ENCODE measurements around the gene ATAD3B. TPM values are rescaled to one million over a fixed set of nuclear protein-coding genes. Genes with fewer than 3 reads are reported as not detected.

Gene ATAD3B
- total and polyA plus RNA-seq, 2 donors (not counting 3 experiments of a cell fraction or from before 2014, with no cell fraction given) = 20.5 to 48.2 TPM

DNA sequence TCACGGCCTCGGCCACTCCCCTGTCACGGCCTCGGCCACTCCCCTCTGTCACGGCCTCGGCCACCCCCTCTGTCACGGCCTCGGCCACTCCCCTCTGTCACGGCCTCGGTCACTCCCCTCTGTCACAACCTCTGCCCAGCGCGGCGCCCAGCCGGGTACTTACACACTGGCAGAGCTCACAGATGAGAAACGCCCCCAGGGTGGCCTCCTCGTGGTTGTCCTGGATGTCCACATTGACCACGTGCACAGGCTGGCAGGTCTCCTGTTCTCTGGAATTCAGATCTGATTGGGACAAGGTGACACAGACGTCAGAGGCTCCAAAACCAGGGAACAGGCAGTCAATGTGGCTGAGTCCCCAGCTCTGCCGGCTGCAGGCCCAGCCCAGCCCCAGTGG lies 72.1 kb downstream of the ATAD3B start:
- Histone ChIP-seq H3K4me2 (ENCODE audit: insufficient read depth, low read length) (no peak overlapping the region), H3K27ac (ENCODE audit: insufficient read depth, low read depth, low read length) (no peak overlapping the region), H3K79me2 (ENCODE audit: control insufficient read depth, insufficient read depth, low read length) (peaks cover 8% of the 10 kb centered on the region), H3K27me3 (ENCODE audit: control insufficient read depth in 2 of 2, insufficient read depth in 2 of 2, low read length in 2 of 2) (no peaks in the 10 kb centered on the region), H3K4me3 (replicated peaks in 1 of 3; ENCODE audit: insufficient read depth in 1 of 3, low read depth in 1 of 3, low read length in 3 of 3) (no peak overlapping the region), H3K4me1 (ENCODE audit: control insufficient read depth, extremely low read depth, insufficient read depth, low read length) (peaks cover 14% of the 10 kb centered on the region), H3K9ac (replicated peaks; ENCODE audit: extremely low read depth, insufficient read depth, low read length) (no peak overlapping the region), H2AFZ (ENCODE audit: low read depth, low read length) (no peak overlapping the region), H3K9me1 (replicated peaks; ENCODE audit: control insufficient read depth, extremely low read depth, insufficient read depth, low read length) (no peaks in the 10 kb centered on the region), H3K36me3 (ENCODE audit: control insufficient read depth in 2 of 2, extremely low read depth in 1 of 2, insufficient read depth in 2 of 2, low read length in 2 of 2) (peaks cover 0 to 8% of the 10 kb centered on the region in 2 experiments), H3K9me3 (replicated peaks; ENCODE audit: control insufficient read depth, insufficient read depth, low read length) (no peaks in the 10 kb centered on the region), H4K20me1 (replicated peaks; ENCODE audit: control insufficient read depth, extremely low read depth, insufficient read depth, low read length) (no peaks in the 10 kb centered on the region)
- CTCF ChIA-PET = no interaction called here
- no peak for FAIRE-seq
- DNase-seq (ENCODE audit: low read depth, low spot score) = no peak
- POLR2A ChIA-PET = no interaction called here
- intact Hi-C loops (cut with micrococcal nuclease) = no loop called here
- dilution Hi-C loops (cut with MboI; ENCODE audit: extremely low pct_ligation_motif_present, low sequenced_read_pairs) = no loop called here
- no TSS peak for BruUV-seq (replicated peaks)
- no peak for TF ChIP-seq JUN (IDR thresholded peaks at IDR 0.05; ENCODE audit: borderline replicate concordance, insufficient read depth, insufficient read length, low read depth)
- TF ChIP-seq EZH2 (IDR thresholded peaks at IDR 0.05; ENCODE audit: borderline replicate concordance, low read depth, low read length, severe bottlenecking) = no peak

DNA sequence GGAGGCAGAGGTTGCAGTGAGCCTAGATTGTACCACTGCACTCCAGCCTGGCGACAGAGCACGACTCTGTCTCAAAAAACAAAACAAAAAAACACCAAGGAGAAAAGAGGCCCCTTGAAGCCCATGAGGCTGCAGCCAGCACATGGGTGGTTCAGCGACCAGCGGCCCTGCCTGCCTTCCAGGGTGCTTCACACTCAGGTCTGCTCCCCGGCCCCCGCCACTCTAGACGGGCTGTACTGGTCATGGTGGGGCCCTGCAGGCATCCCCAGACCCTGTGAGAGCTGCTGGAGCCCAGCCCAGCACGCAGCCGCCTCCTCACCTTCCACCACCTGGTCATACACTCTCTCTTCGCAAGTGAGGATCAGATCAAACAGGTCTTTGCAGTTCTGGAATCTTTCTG lies 73.0 kb downstream of the ATAD3B start:
- no TSS peak for BruUV-seq (replicated peaks)
- peaks cover 0 to 8% of the 10 kb centered on the region in 2 experiments for H3K36me3 ChIP-seq (ENCODE audit: control insufficient read depth in 2 of 2, extremely low read depth in 1 of 2, insufficient read depth in 2 of 2, low read length in 2 of 2)
- H4K20me1 ChIP-seq (replicated peaks; ENCODE audit: control insufficient read depth, extremely low read depth, insufficient read depth, low read length) = no peaks in the 10 kb centered on the region
- no peak for FAIRE-seq
- no peaks in the 10 kb centered on the region for H3K9me1 ChIP-seq (replicated peaks; ENCODE audit: control insufficient read depth, extremely low read depth, insufficient read depth, low read length)
- H3K79me2 ChIP-seq (ENCODE audit: control insufficient read depth, insufficient read depth, low read length) = peaks cover 2% of the 10 kb centered on the region
- TF ChIP-seq POLR2AphosphoS5 (IDR thresholded peaks at IDR 0.05; ENCODE audit: insufficient read depth, low read depth, low read length) (no peak), FOS (IDR thresholded peaks at IDR 0.05; ENCODE audit: borderline replicate concordance, insufficient read depth, low read length) (no peak), EZH2 (IDR thresholded peaks at IDR 0.05; ENCODE audit: borderline replicate concordance, low read depth, low read length, severe bottlenecking) (no peak), JUN (IDR thresholded peaks at IDR 0.05; ENCODE audit: borderline replicate concordance, insufficient read depth, insufficient read length, low read depth) (no peak), MAX (IDR thresholded peaks at IDR 0.05; ENCODE audit: insufficient read depth, insufficient read length) (no peak), GATA2 (IDR thresholded peaks at IDR 0.05; ENCODE audit: insufficient read depth, insufficient read length, low read depth, low read length) (no peak), MYC (IDR thresholded peaks at IDR 0.05; ENCODE audit: low read depth, low read length) (no peak), CTCF (IDR thresholded peaks at IDR 0.05; ENCODE audit: extremely low read depth in 1 of 2, insufficient read depth in 1 of 2, low read depth in 1 of 2, low read length in 2 of 2) (no peak), POLR2A (IDR thresholded peaks at IDR 0.05; ENCODE audit: low read depth, low read length) (no peak)
- no peaks in the 10 kb centered on the region for H3K27me3 ChIP-seq (ENCODE audit: control insufficient read depth in 2 of 2, insufficient read depth in 2 of 2, low read length in 2 of 2)
- H3K4me1 ChIP-seq (ENCODE audit: control insufficient read depth, extremely low read depth, insufficient read depth, low read length) = peaks cover 14% of the 10 kb centered on the region
- H3K9me3 ChIP-seq (replicated peaks; ENCODE audit: control insufficient read depth, insufficient read depth, low read length) = no peaks in the 10 kb centered on the region
- no peak overlapping the region for H2AFZ ChIP-seq (ENCODE audit: low read depth, low read length)
- dilution Hi-C loops (cut with MboI; ENCODE audit: extremely low pct_ligation_motif_present, low sequenced_read_pairs) = no loop called here
- CTCF ChIA-PET = no interaction called here
- intact Hi-C loops (cut with micrococcal nuclease) = no loop called here
- no peak overlapping the region for H3K9ac ChIP-seq (replicated peaks; ENCODE audit: extremely low read depth, insufficient read depth, low read length)
- H3K27ac ChIP-seq (ENCODE audit: insufficient read depth, low read depth, low read length) = no peak overlapping the region
- H3K4me3 ChIP-seq (replicated peaks in 1 of 3; ENCODE audit: insufficient read depth in 1 of 3, low read depth in 1 of 3, low read length in 3 of 3) = no peak overlapping the region
- no peak overlapping the region for H3K4me2 ChIP-seq (ENCODE audit: insufficient read depth, low read length)
- POLR2A ChIA-PET = no interaction called here
- no peak for DNase-seq (ENCODE audit: low read depth, low spot score)
